HepG2 (cell line): Measurements from ENCODE around the gene IMPG2.

Experiments
- MAF1 ChIP-seq: sonication (generic); formaldehyde crosslinking; IDR thresholded peaks from 2 replicates; pipeline ENCODE4 v1.5.0; 2020; ENCODE audit warnings: missing genetic modification reagents, borderline replicate concordance
- POLR2AphosphoS5 ChIP-seq: IDR thresholded peaks from 2 replicates; pipeline ENCODE4 v1.6.1; 2012; ENCODE audit warnings: low read depth, low read length
- PTBP1 ChIP-seq: fragments of 200-400 bp; formaldehyde crosslinking; IDR thresholded peaks from 2 replicates; pipeline ENCODE4 v1.6.1; 2018; ENCODE audit warnings: low read length, low read depth; ENCODE audit not compliant: poor library complexity, severe bottlenecking
- ZNF432 ChIP-seq: sonication (generic); formaldehyde crosslinking; IDR thresholded peaks from 2 replicates; pipeline ENCODE4 v1.5.0; 2020; ENCODE audit warnings: missing genetic modification reagents, mild to moderate bottlenecking, borderline replicate concordance

DNA sequence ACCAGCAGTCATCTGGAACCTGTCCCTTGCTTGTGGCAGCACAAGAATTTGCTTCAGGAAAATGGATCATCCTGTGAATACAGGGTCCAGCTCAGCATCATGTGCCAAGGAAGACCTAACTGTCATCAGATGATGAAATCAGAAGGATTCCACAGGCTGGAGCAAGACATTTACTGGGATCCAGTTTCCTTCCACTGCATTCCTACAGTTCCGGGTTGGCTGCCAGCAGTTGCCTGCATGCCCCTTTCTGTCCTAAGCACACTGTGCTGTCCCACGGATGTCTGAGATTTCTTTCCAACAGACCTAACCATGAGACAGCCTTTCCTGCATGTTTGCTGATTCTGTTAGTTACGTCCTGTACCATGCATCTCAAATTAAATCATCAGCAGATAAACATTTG, 140.7 kb downstream of the IMPG2 start:
- TF ChIP-seq POLR2AphosphoS5 (no peak), ZNF432 (CRISPR knock-in tag) (no peak), PTBP1 (no peak), MAF1 (no peak)
